GM10266 (cell line): ENCODE data around the gene SOCS1.

Experiments
- DNase-seq: peaks from one replicate; pipeline ENCODE4 v3.0.0; 2012; ENCODE audit errors: extremely low spot score
- CTCF ChIP-seq: IDR thresholded peaks from 2 replicates; pipeline ENCODE4 v1.5.1; 2012; ENCODE audit warnings: mild to moderate bottlenecking, low read depth; ENCODE audit not compliant: control insufficient read depth, insufficient read depth; ENCODE audit errors: missing control alignments

Gene SOCS1

DNA sequence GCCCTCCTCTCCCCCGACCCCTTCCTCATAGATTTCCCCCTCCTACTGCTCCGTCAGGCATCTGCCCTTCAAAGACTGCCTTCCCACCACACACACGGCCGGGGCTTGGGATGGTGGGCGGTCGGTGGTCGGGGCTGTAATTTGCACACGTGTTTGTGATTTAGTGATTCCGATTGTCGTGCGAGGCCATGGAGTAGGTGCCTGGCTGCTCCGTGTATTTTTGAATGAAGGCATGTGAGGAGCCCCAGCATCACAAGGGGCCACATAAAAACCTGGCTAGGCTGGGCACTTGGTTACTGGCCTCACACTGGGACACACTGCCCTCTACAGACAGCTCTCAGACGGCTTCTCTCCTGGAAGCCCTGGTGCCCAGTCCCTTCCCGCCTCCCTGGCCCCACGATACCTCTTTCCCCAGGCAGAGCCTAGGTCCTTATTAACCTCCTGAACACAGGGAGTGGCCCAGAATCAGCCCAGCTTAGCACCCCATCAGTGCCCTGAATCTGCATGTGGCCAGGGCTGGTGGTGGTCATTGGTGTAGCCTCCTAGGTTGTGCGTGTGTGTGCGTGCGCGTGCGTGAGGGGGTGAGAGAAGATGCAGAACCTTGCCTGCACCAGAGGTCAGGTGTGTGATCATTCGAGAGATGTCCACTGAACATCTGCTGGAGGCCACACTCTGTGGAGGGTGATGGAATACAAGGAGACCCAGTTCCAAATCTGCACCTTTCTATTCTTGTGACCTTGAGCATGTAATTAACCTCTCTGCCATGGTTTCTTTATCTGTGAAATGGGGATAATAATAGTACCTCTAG lies 1.3 kb upstream of the SOCS1 start:
- DNase-seq, result peak; percentile 78
- TF ChIP-seq CTCF, result peak; percentile 83

- DNase-seq, result no peak
- TF ChIP-seq CTCF, result no peak
Observed at GRCh38 chr16:11256661-11257130, 692 bp upstream of the SOCS1 start.

DNA sequence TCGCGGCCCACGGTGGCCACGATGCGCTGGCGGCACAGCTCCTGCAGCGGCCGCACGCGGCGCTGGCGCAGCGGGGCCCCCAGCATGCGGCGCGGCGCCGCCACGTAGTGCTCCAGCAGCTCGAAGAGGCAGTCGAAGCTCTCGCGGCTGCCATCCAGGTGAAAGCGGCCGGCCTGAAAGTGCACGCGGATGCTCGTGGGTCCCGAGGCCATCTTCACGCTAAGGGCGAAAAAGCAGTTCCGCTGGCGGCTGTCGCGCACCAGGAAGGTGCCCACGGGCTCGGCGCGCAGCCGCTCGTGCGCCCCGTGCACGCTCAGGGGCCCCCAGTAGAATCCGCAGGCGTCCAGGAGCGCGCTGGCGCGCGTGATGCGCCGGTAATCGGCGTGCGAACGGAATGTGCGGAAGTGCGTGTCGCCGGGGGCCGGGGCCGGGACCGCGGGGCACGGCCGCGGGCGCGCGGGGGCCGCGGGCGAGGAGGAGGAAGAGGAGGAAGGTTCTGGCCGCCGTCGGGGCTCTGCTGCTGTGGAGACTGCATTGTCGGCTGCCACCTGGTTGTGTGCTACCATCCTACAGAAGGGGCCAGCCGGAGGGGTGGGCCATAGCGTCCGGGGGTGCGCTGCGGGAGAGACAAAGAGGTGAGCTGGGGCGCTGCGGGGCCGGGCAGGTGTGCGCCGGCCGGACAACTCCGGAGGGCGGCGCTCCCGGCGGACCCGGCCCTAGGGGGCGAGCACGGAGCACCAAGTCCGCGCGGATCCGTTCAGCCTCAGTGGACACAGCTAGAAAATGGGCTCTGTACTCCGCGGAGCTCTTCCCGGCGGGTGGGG lies 879 bp downstream of the SOCS1 start:
- peak; percentile 40 for TF ChIP-seq CTCF
- peak; percentile 70 for DNase-seq

DNA sequence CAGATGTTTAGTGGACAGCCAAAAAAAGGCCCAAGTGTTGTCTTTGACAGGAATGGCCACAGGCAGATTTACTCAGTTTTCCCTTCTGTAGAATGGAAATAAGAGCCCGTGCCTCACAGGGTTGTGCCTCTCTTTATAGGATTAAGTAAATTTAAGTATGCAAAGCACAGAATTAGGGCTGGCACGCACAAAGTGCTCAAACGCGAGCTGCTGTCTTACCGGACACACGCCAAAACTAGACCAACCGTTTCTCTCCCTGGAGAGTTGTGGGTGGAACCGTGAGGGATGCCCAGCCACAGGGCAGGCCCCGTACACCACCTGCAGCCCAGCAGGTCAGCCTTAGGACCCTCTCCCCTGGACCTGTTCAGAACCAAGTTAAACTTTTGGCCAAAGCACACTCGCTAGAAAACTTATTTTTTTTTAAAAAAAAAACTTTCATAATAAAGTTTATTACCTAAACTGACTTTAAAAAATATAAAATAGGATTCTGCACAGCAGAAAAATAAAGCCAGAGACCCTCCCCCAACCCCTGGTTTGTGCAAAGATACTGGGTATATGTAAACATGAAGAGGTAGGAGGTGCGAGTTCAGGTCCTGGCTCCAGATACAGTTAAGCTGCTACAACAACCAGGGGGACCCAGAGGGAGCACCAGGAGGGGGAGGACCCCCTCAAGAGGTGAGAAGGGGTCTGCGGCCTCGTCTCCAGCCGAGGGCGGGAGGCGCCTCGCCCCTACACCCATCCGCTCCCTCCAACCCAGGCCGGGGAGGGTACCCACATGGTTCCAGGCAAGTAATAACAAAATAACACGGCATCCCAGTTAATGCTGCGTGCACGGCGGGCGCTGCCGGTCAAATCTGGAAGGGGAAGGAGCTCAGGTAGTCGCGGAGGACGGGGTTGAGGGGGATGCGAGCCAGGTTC lies 1.8 kb downstream of the SOCS1 start:
- peak; percentile 60 for DNase-seq
- TF ChIP-seq CTCF, result no peak

DNA sequence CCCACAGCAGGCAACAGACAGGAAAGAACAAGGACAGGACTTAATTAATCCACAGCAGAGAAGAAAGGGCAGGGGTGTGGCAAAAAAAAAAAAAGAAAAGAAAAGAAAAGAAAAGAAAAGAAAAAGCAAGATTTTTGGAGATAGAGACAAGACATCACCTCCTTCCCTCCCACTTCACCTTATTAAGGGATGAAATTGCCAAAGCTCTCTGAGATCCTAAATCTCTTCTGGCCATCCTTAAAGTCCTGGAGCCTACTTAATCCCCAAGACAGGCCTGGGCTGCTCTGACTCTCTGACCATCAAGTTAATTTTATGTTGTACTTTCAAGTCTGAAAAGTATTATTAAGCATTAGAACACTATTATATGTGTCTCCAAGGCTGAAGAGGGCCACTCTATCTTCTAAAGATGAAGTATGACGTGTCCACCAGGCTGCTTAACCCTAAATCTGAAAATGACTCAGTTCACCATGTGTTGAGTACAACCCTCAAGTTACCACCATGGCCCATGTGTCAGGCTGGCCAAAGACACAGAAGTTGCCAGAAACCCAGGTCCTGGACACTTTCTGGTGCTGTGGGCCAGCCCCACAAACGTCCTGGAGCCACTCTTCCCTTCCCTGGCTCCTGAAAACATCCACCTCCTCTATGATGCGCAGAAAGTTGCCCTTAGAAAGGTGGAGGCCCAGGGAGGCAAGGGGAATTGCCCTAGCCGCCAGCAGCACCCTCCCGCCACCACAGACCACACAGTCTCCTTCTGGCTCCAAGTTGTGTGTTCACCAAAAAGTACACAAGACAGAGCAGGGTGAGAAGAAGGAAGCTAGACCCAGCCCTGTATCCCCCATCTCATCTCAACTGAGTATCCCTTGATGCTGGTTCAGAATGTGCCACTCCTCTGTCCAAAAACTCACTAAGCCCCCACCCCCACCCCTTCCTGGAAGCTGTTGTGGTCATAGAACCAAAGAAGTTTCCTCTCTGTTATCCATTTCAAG lies 2.7 kb downstream of the SOCS1 start:
- no peak for TF ChIP-seq CTCF
- DNase-seq, result peak; percentile 61

DNA sequence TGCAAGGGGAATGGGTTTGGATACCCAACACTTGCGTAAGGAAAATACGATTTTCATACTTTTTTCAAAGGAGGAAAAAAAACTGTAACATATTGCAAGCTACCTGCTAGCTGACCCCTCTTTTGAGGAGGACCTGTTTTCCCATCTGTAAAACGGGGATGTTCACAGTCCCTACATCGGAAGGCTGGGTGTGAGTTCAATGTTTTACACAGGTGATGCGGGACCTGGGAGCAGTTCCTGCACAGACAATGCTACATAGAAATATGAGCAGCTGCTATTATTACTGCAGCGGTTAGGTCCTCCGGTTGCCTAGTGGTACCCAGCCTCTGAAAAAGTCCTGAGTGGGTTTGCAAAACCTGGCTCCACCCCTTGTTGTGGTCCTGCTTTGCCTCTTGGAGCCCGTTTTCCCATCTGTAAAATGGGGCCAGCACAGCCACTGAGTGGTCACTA lies 3.5 kb downstream of the SOCS1 start:
- DNase-seq, result no peak
- no peak for TF ChIP-seq CTCF
